ENCODE measurements around the gene C3orf49.
A peak's percentile ranks its signal among the peaks of the same experiment; 100 is the strongest.

Gene C3orf49, protein sequence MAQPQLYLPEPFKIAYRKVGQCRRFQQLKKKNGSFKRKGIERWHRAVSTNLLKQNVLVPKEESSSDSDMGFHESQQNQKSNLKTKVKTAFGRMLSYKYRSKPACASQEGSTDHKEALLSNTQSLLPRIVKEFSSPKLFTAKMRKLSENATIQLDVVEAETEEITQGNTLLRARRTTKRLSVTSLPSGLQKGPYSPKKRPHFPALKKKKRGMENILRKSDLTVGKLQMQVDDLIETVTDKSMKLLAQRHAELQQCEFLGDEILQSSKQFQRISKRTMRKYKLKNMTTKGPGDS

DNA sequence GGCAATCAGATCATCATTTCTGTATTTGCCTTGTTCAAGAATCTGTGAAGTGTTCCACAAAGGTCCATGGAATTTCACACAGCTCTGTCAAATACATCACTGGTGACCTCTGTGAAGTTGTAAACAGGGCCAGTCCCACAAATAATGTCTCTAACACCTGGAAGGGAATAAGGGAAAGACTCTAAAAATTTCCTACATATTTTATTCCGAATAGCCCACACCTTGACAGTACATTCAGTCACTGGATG, at the start of gene C3orf49:
Gene C3orf49, plus strand, starts transcription at position 149 of the 248 bp plus-strand sequence. CDS start 173 bp downstream, outside the sequence.
- H3K9me3 Mint-ChIP-seq, result no peaks in the 10 kb centered on the region
- no peaks in the 10 kb centered on the region for H3K36me3 Mint-ChIP-seq (ENCODE audit: low read depth)
- no peak within 1 kb of the TSS for H3K27ac Mint-ChIP-seq
- H3K4me1 Mint-ChIP-seq, result no peaks in the 10 kb centered on the region
- no peak within 1 kb of the TSS for H3K4me3 Mint-ChIP-seq
- H3K27me3 Mint-ChIP-seq (ENCODE audit: low read depth), result peaks cover 5% of the 10 kb centered on the region
- TF ChIP-seq, protein P1, sequence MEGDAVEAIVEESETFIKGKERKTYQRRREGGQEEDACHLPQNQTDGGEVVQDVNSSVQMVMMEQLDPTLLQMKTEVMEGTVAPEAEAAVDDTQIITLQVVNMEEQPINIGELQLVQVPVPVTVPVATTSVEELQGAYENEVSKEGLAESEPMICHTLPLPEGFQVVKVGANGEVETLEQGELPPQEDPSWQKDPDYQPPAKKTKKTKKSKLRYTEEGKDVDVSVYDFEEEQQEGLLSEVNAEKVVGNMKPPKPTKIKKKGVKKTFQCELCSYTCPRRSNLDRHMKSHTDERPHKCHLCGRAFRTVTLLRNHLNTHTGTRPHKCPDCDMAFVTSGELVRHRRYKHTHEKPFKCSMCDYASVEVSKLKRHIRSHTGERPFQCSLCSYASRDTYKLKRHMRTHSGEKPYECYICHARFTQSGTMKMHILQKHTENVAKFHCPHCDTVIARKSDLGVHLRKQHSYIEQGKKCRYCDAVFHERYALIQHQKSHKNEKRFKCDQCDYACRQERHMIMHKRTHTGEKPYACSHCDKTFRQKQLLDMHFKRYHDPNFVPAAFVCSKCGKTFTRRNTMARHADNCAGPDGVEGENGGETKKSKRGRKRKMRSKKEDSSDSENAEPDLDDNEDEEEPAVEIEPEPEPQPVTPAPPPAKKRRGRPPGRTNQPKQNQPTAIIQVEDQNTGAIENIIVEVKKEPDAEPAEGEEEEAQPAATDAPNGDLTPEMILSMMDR (IDR thresholded peaks at IDR 0.05; ENCODE audit: unreplicated experiment in 3 of 3), result no peak

GRCh38 chr3:63774781-63775180, 44.3 kb upstream of the C3orf49 start:
- no peak overlapping the region for H3K4me3 Mint-ChIP-seq
- no peak overlapping the region for H3K27ac Mint-ChIP-seq
- no peaks in the 10 kb centered on the region for H3K27me3 Mint-ChIP-seq (ENCODE audit: low read depth)
- no peaks in the 10 kb centered on the region for H3K36me3 Mint-ChIP-seq (ENCODE audit: low read depth)
- H3K4me1 Mint-ChIP-seq, result no peaks in the 10 kb centered on the region
- H3K9me3 Mint-ChIP-seq, result no peaks in the 10 kb centered on the region
- TF ChIP-seq, protein P1 (IDR thresholded peaks at IDR 0.05; ENCODE audit: unreplicated experiment in 3 of 3), result no peak

GRCh38 chr3:63779227-63779626, 39.9 kb upstream of the C3orf49 start:
- Mint-ChIP-seq H3K36me3 (ENCODE audit: low read depth) (no peaks in the 10 kb centered on the region), H3K27me3 (ENCODE audit: low read depth) (no peaks in the 10 kb centered on the region), H3K4me1 (no peaks in the 10 kb centered on the region), H3K27ac (no peak overlapping the region), H3K9me3 (no peaks in the 10 kb centered on the region), H3K4me3 (no peak overlapping the region)
- TF ChIP-seq, protein P1 (IDR thresholded peaks at IDR 0.05; ENCODE audit: unreplicated experiment in 3 of 3), result no peak

- no peak overlapping the region for H3K27ac Mint-ChIP-seq
- no peaks in the 10 kb centered on the region for H3K36me3 Mint-ChIP-seq (ENCODE audit: low read depth)
- no peaks in the 10 kb centered on the region for H3K27me3 Mint-ChIP-seq (ENCODE audit: low read depth)
Measured at GRCh38 chr3:63791974-63792373, 27.1 kb upstream of the C3orf49 start.

DNA sequence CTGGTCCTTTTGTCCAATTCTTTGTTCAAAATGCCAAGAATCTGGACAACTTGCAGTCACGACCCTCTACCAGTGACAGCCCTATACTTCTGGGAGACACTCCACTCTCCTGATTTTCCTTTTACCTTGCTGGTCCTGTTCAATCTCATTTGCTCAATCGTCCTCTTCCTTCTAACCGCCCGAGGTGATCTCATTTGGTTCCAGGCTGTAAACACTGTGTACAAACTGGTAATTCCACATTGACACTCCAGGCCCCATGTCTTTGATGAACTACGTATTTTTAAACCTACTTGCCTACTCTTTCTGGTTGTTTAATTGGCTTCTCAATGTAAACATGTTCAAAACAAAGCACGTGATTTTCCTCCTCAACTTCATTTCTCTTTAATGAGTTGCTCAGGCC, 23.7 kb upstream of the C3orf49 start:
- H3K9me3 Mint-ChIP-seq, result no peaks in the 10 kb centered on the region
- TF ChIP-seq, protein P1 (IDR thresholded peaks at IDR 0.05; ENCODE audit: unreplicated experiment in 3 of 3), result no peak
- H3K4me1 Mint-ChIP-seq, result no peaks in the 10 kb centered on the region
- no peaks in the 10 kb centered on the region for H3K27me3 Mint-ChIP-seq (ENCODE audit: low read depth)
- no peak overlapping the region for H3K27ac Mint-ChIP-seq
- no peak overlapping the region for H3K4me3 Mint-ChIP-seq
- no peaks in the 10 kb centered on the region for H3K36me3 Mint-ChIP-seq (ENCODE audit: low read depth)

More at GRCh38 chr3:63791974-63792373, 27.1 kb upstream of the C3orf49 start:
- no peaks in the 10 kb centered on the region for H3K9me3 Mint-ChIP-seq
- no peaks in the 10 kb centered on the region for H3K4me1 Mint-ChIP-seq
- TF ChIP-seq, protein P1 (IDR thresholded peaks at IDR 0.05; ENCODE audit: unreplicated experiment in 3 of 3), result peak; percentile 36 to 42 (median 42)
- H3K4me3 Mint-ChIP-seq, result no peak overlapping the region

DNA sequence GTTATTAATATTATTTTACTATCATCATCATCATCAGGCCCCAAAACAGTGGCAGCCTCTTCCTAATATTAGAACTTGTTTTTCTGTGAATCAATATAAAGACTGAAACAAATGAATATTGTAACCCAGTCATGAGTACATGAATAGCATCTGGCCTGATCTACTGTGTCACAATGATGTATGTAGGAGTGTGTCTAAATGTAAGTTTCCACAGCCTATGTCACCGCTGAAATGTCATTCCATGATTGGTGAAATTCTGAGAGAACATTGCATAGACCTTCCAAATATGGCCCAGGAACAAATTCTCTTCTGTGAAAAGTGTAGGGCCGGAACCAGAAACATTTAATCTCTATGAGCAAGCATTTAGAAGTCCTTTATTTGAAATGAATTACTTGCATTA, 20.6 kb upstream of the C3orf49 start:
- Mint-ChIP-seq H3K9me3 (no peaks in the 10 kb centered on the region), H3K36me3 (ENCODE audit: low read depth) (no peaks in the 10 kb centered on the region), H3K27ac (no peak overlapping the region), H3K4me3 (no peak overlapping the region), H3K4me1 (no peaks in the 10 kb centered on the region), H3K27me3 (ENCODE audit: low read depth) (peaks cover 4% of the 10 kb centered on the region)
- TF ChIP-seq, protein P1 (IDR thresholded peaks at IDR 0.05; ENCODE audit: unreplicated experiment in 3 of 3), result no peak

All from nephron (organoid).